Stimulated activated CD8-positive, alpha-beta memory T cell treated with anti-CD3 and anti-CD28 coated beads, Interleukin-7, amount 100 ng/mL, for 1 hour (primary cell): ENCODE results near the gene MAD1L1.

Experiments
- DNase-seq, 2 donors: peaks; one replicate each; pipeline ENCODE4 v3.0.0-alpha.2; 2020; ENCODE audit warnings: low read depth in 2 of 2

Gene MAD1L1

GRCh38 chr7:1794888-1795542, 437.7 kb downstream of the MAD1L1 start:
- no peak for DNase-seq

GRCh38 chr7:1787681-1788235, 445.0 kb downstream of the MAD1L1 start:
- no peak for DNase-seq

- DNase-seq, result no peak
Measured at GRCh38 chr7:1787241-1787640, 445.5 kb downstream of the MAD1L1 start.

- no peak for DNase-seq
Measured at GRCh38 chr7:1785839-1786238, 446.9 kb downstream of the MAD1L1 start.

DNA sequence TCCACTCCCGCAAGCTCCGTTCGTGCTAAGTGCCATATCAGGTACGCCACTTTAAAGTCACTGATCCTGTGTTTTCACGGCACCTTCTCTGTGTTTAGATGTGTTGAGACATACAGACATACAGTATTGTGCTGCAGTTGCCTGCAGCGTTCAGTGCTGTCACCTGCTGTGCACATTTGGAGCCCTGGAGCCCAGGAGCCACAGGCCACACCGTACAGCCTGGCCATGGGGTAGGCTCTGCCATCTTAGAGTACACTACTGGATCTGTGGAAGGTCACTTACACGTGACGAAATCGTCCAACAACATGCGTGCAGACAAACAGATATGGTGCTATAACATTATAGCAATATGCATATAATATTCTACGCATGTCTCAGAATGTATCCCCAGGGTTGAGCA, 451.4 kb downstream of the MAD1L1 start:
- DNase-seq, result no peak

DNA sequence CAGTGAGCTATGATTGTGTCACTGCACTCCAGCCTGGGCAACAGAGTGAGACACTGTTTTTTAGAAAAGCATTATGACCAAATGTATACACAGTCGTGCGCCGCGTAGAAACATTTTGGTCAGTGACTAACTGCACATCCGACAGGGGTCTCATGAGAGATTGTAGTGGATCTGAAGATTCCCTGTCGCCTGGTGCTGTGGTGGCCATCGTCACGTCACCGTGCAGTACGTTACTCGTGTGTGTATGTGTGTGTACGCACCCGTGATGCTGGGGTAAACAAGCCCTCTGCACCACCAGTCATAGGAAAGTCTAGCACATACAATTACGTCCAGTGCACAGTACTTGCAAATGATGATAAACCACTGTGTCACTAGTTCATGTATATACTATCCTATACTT, 453.3 kb downstream of the MAD1L1 start:
- no peak for DNase-seq

- no peak for DNase-seq
Measured at GRCh38 chr7:1777122-1777521, 455.6 kb downstream of the MAD1L1 start.

GRCh38 chr7:1775389-1775788, 457.4 kb downstream of the MAD1L1 start:
- DNase-seq, result no peak

- no peak for DNase-seq
Measured at GRCh38 chr7:1770331-1770730, 462.4 kb downstream of the MAD1L1 start.

- DNase-seq, result no peak
Measured at GRCh38 chr7:1769286-1770200, 463.2 kb downstream of the MAD1L1 start.

- no peak for DNase-seq
Measured at GRCh38 chr7:1768832-1769231, 463.9 kb downstream of the MAD1L1 start.

- no peak for DNase-seq
Measured at GRCh38 chr7:1767524-1767923, 465.2 kb downstream of the MAD1L1 start.
